Colonic mucosa (tissue), 4 donors: ENCODE measurements around the gene ADGRF4. TPM values are rescaled to one million over a fixed set of nuclear protein-coding genes. Genes with fewer than 3 reads are reported as not detected.

Experiments
- DNase-seq: peaks from one replicate; pipeline ENCODE4 v3.0.0-alpha.2; 2020
- H3K27ac ChIP-seq: fragments of 200-600 bp; one replicate; pipeline ENCODE4 v1.8.0; 2021
- H3K27me3 ChIP-seq: fragments of 200-600 bp; one replicate; pipeline ENCODE4 v1.8.0; 2021
- H3K36me3 ChIP-seq: fragments of 200-600 bp; one replicate; pipeline ENCODE4 v1.8.0; 2021
- H3K4me1 ChIP-seq: fragments of 200-600 bp; one replicate; pipeline ENCODE4 v1.8.0; 2021; ENCODE audit warnings: mild to moderate bottlenecking
- H3K4me3 ChIP-seq: fragments of 200-600 bp; one replicate; pipeline ENCODE4 v1.8.0; 2021
- H3K9ac ChIP-seq, 2 donors: one replicate each; pipeline ENCODE4 v1.7.0; 2013; ENCODE audit warnings: control low read depth in 2 of 2, low read depth in 2 of 2, low read length in 2 of 2
- H3K9me3 ChIP-seq: fragments of 200-600 bp; one replicate; pipeline ENCODE4 v1.8.0; 2021
- CTCF ChIP-seq: fragments of 200-600 bp; IDR thresholded peaks from one replicate; pipeline ENCODE4 v1.8.0; 2022; ENCODE audit warnings: antibody characterized with exemption, mild to moderate bottlenecking
- intact Hi-C: fragments of 100-400 bp; cut with DNase I; formaldehyde crosslinking; loops from one replicate; pipeline ENCODE4 v1.14.1; 2022
- total RNA-seq, 2 donors: library from RNA; stranded (reverse); fragmentation: NEBNext Ultra II Directional in 1 of 2; extraction: Animal tissue kit (Norgen Biotek cat#: 25700) in 1 of 2; gene quantifications; one replicate each; pipeline ENCODE4 v1.2.1, GENCODE V29; 2021
- donor health status: healthy.
- donor health status: DM: no; HTN: no; CAD: no.
- donor health status: DM: no; HTN: no; CAD: no.

Gene ADGRF4
- total RNA-seq, 2 donors from 2014 or later: 1.6 to 1.9 TPM

- no peak overlapping the region for H3K27ac ChIP-seq
- intact Hi-C loops: no loop called here
- no peaks in the 10 kb centered on the region for H3K4me1 ChIP-seq
- no peaks in the 10 kb centered on the region for H3K9me3 ChIP-seq
- no peak for DNase-seq
- no peaks in the 10 kb centered on the region for H3K27me3 ChIP-seq
- H3K9ac ChIP-seq: no peak overlapping the region
- TF ChIP-seq CTCF: no peak
- H3K36me3 ChIP-seq: no peaks in the 10 kb centered on the region
- H3K4me3 ChIP-seq: no peak overlapping the region
Measured at GRCh38 chr6:47697925-47698324, 455 bp upstream of the ADGRF4 start.

- intact Hi-C loops: no loop called here
Measured at GRCh38 chr6:47700053-47700452, 1.7 kb downstream of the ADGRF4 start.

GRCh38 chr6:47700596-47700995 is 2.2 kb downstream of the ADGRF4 start:
- no peaks in the 10 kb centered on the region for H3K36me3 ChIP-seq
- no peaks in the 10 kb centered on the region for H3K4me1 ChIP-seq
- intact Hi-C loops: no loop called here
- H3K27ac ChIP-seq: no peak overlapping the region
- DNase-seq: no peak
- no peaks in the 10 kb centered on the region for H3K27me3 ChIP-seq
- H3K4me3 ChIP-seq: no peak overlapping the region
- no peak overlapping the region for H3K9ac ChIP-seq
- no peaks in the 10 kb centered on the region for H3K9me3 ChIP-seq
- no peak for TF ChIP-seq CTCF

More at GRCh38 chr6:47700053-47700452, 1.7 kb downstream of the ADGRF4 start:
- Histone ChIP-seq H3K9ac (no peak overlapping the region), H3K27me3 (no peaks in the 10 kb centered on the region), H3K4me1 (no peaks in the 10 kb centered on the region), H3K36me3 (no peaks in the 10 kb centered on the region), H3K9me3 (no peaks in the 10 kb centered on the region), H3K4me3 (no peak overlapping the region), H3K27ac (no peak overlapping the region)
- DNase-seq: no peak
- no peak for TF ChIP-seq CTCF

GRCh38 chr6:47701363-47701762 is 3.0 kb downstream of the ADGRF4 start:
- intact Hi-C loops: no loop called here
- no peaks in the 10 kb centered on the region for H3K9me3 ChIP-seq
- no peaks in the 10 kb centered on the region for H3K36me3 ChIP-seq
- TF ChIP-seq CTCF: no peak
- H3K4me1 ChIP-seq: no peaks in the 10 kb centered on the region
- no peak overlapping the region for H3K9ac ChIP-seq
- DNase-seq: no peak
- H3K4me3 ChIP-seq: no peak overlapping the region
- H3K27me3 ChIP-seq: no peaks in the 10 kb centered on the region
- peak overlapping the region; percentile 3 for H3K27ac ChIP-seq

- intact Hi-C loops: no loop called here
- H3K9ac ChIP-seq: no peak overlapping the region
Measured at GRCh38 chr6:47709160-47709559, 10.8 kb downstream of the ADGRF4 start.

More at GRCh38 chr6:47709160-47709559, 10.8 kb downstream of the ADGRF4 start:
- Histone ChIP-seq H3K4me3 (no peak overlapping the region), H3K27ac (no peak overlapping the region), H3K36me3 (no peaks in the 10 kb centered on the region), H3K9me3 (no peaks in the 10 kb centered on the region), H3K4me1 (no peaks in the 10 kb centered on the region), H3K27me3 (no peaks in the 10 kb centered on the region)
- DNase-seq: no peak
- no peak for TF ChIP-seq CTCF
